A549 (cell line): ENCODE data around the gene UTF1. TPM values are rescaled to one million over a fixed set of nuclear protein-coding genes. Genes with fewer than 3 reads are reported as not detected.

Experiments used
- ATAC-seq, 2 experiments: fragments of 200-7000 bp in 1 of 2; fragments of >200 bp in 1 of 2; cut with Nextera tagmentation in 1 of 2; cut with Tn5 transposase in 1 of 2; 3 replicates each; pipeline versions ENCODE4 v1.8.0 to v1.9.1; 2018 to 2020; ENCODE audit warnings: mild to moderate bottlenecking in 1 of 2, moderate library complexity in 1 of 2
- CTCF ChIA-PET: fragments of 300-600 bp; sonication (Branson Sonifier 250); formaldehyde crosslinking; extraction: SDS; loops from one replicate; lab custom pipeline; 2021; ENCODE audit warnings: antibody characterized with exemption, inconsistent platforms; lab: Yijun Ruan, JAX
- POLR2A ChIA-PET: fragments of 350-600 bp; formaldehyde crosslinking; extraction: SDS; loops from one replicate; lab custom pipeline; 2021; ENCODE audit warnings: antibody characterized with exemption, inconsistent platforms; lab: Yijun Ruan, JAX
- DNase-seq, 2 experiments: peaks; one replicate each; pipeline versions ENCODE4 v3.0.0 to v3.0.0-alpha.2; 2011 to 2016; ENCODE audit warnings: low read depth in 1 of 2, low spot score in 1 of 2
- FAIRE-seq: peaks from 2 replicates; lab custom pipeline; 2011; peaks lifted over from hg19 to GRCh38; lab: Jason Lieb, UNC
- H3K27ac ChIP-seq, 2 experiments: fragments of >200 bp; sonication (Bioruptor Twin); formaldehyde crosslinking; 3 replicates each; pipeline ENCODE4 v1.5.1; 2016 to 2017
- H3K4me1 ChIP-seq: fragments of >200 bp; sonication (Bioruptor Twin); formaldehyde crosslinking; 3 replicates; pipeline ENCODE4 v1.6.1; 2016
- H3K4me2 ChIP-seq: fragments of >200 bp; sonication (Bioruptor Twin); formaldehyde crosslinking; 3 replicates; pipeline ENCODE4 v1.6.1; 2016
- H3K4me3 ChIP-seq: fragments of >200 bp; sonication (Bioruptor Twin); formaldehyde crosslinking; 3 replicates; pipeline ENCODE4 v1.5.1; 2016
- H3K9me3 ChIP-seq: fragments of >200 bp; sonication (Bioruptor Twin); formaldehyde crosslinking; 3 replicates; pipeline ENCODE4 v1.6.1; 2016
- BCL3 ChIP-seq: fragments of >200 bp; sonication (Bioruptor Twin); formaldehyde crosslinking; IDR thresholded peaks from 3 replicates; pipeline ENCODE4 v1.6.1; 2016
- CBX8 ChIP-seq: fragments of 200-600 bp; sonication (generic); IDR thresholded peaks from 2 replicates; pipeline ENCODE4 v1.6.1; 2016
- CEBPB ChIP-seq, 2 experiments: fragments of >200 bp in 1 of 2; sonication (Bioruptor Twin) in 1 of 2; formaldehyde crosslinking in 1 of 2; IDR thresholded peaks; 2 replicates each; pipeline ENCODE4 v1.6.1; 2012 to 2016
- CHD2 ChIP-seq: fragments of 150-350 bp; IDR thresholded peaks from 2 replicates; pipeline ENCODE4 v1.6.1; 2014; ENCODE audit warnings: low read length; ENCODE audit not compliant: partially characterized antibody
- E2F6 ChIP-seq: IDR thresholded peaks from 2 replicates; pipeline ENCODE4 v1.6.1; 2012; ENCODE audit warnings: low read depth, borderline replicate concordance
- ESRRA ChIP-seq: fragments of 150-350 bp; IDR thresholded peaks from 2 replicates; pipeline ENCODE4 v1.6.1; 2014; ENCODE audit warnings: mild to moderate bottlenecking, low read length, borderline replicate concordance
- FOSB ChIP-seq: fragments of 250-450 bp; sonication (Bioruptor Pico); IDR thresholded peaks from 2 replicates; pipeline ENCODE4 v1.5.0; 2020; ENCODE audit warnings: mild to moderate bottlenecking, moderate library complexity
- FOXS1 ChIP-seq: fragments of 250-450 bp; sonication (Bioruptor Pico); IDR thresholded peaks from 2 replicates; pipeline ENCODE4 v1.5.0; 2020; ENCODE audit warnings: mild to moderate bottlenecking, moderate library complexity
- HDAC2 ChIP-seq: fragments of 200-600 bp; sonication (generic); IDR thresholded peaks from 2 replicates; pipeline ENCODE4 v1.6.1; 2016
- HOXA7 ChIP-seq: fragments of 250-450 bp; sonication (Bioruptor Pico); IDR thresholded peaks from 2 replicates; pipeline ENCODE4 v1.5.0; 2020; ENCODE audit warnings: mild to moderate bottlenecking, moderate library complexity
- HOXB5 ChIP-seq: fragments of 250-450 bp; sonication (Bioruptor Pico); IDR thresholded peaks from 2 replicates; pipeline ENCODE4 v1.5.0; 2020; ENCODE audit warnings: mild to moderate bottlenecking, moderate library complexity
- JUNB ChIP-seq: fragments of >200 bp; sonication (Bioruptor Twin); formaldehyde crosslinking; IDR thresholded peaks from 2 replicates; pipeline ENCODE4 v1.6.1; 2016
- KDM1A ChIP-seq: fragments of 200-600 bp; sonication (generic); IDR thresholded peaks from 2 replicates; pipeline ENCODE4 v1.6.1; 2016; ENCODE audit warnings: low read depth, mild to moderate bottlenecking
- KDM5A ChIP-seq: fragments of 200-600 bp; sonication (generic); IDR thresholded peaks from 2 replicates; pipeline ENCODE4 v1.6.1; 2016; ENCODE audit warnings: antibody characterized with exemption, mild to moderate bottlenecking
- NPAS2 ChIP-seq: fragments of 250-450 bp; sonication (Bioruptor Pico); IDR thresholded peaks from 2 replicates; pipeline ENCODE4 v1.8.0; 2022; ENCODE audit warnings: mild to moderate bottlenecking, moderate library complexity, borderline replicate concordance
- RAD21 ChIP-seq, 2 experiments: fragments of >200 bp in 1 of 2; sonication (Bioruptor Twin) in 1 of 2; formaldehyde crosslinking in 1 of 2; IDR thresholded peaks in 1 of 2; conservative IDR thresholded peaks in 1 of 2; 2 replicates in 1 of 2; 3 replicates in 1 of 2; pipeline ENCODE4 v1.6.1; 2012 to 2018; ENCODE audit warnings: inconsistent platforms in 1 of 2
- RCOR1 ChIP-seq: fragments of 150-350 bp; IDR thresholded peaks from 2 replicates; pipeline ENCODE4 v1.6.1; 2014; ENCODE audit warnings: antibody characterized with exemption, low read length, low read depth
- SREBF2 ChIP-seq: fragments of 450-650 bp; IDR thresholded peaks from 2 replicates; pipeline ENCODE4 v1.6.1; 2014; ENCODE audit warnings: mild to moderate bottlenecking, moderate library complexity
- TFCP2L1 ChIP-seq: fragments of 250-450 bp; sonication (Bioruptor Pico); IDR thresholded peaks from 2 replicates; pipeline ENCODE4 v1.5.0; 2021; ENCODE audit warnings: mild to moderate bottlenecking
- ZC3H11A ChIP-seq: fragments of 450-650 bp; IDR thresholded peaks from 2 replicates; pipeline ENCODE4 v1.6.1; 2014; ENCODE audit warnings: antibody characterized with exemption, mild to moderate bottlenecking
- ZFP36 ChIP-seq: fragments of 450-650 bp; IDR thresholded peaks from 2 replicates; pipeline ENCODE4 v1.6.1; 2014; ENCODE audit warnings: borderline replicate concordance; ENCODE audit not compliant: partially characterized antibody
- WGBS: methylation state at CpG from one replicate; pipeline ENCODE4 v1.1.6; 2017; ENCODE audit errors: missing lambda C conversion rate; 5-methylcytosine and 5-hydroxymethylcytosine counted together
- polyA plus RNA-seq, 4 experiments: library from polyadenylated mRNA; depleted of rRNA in 3 of 4; stranded (reverse); fragments of >200 nt; fragmentation: RNase III in 1 of 4; extraction: RNeasy Plus Mini Kit Qiagen cat#74134 plus additional on column Dnase treatment in 1 of 4; gene quantifications; 2 replicates in 3 of 4; 3 replicates in 1 of 4; pipeline ENCODE4 v1.2.3, GENCODE V29; 2011 to 2017
- TF ChIP-seq, protein P1 (sequence below): fragments of >200 bp; sonication (Bioruptor Twin); formaldehyde crosslinking; IDR thresholded peaks from 3 replicates; pipeline ENCODE4 v1.5.1; 2016
- TF ChIP-seq, protein P2 (sequence below): fragments of 450-650 bp; IDR thresholded peaks from 2 replicates; pipeline ENCODE4 v1.6.1; 2014; ENCODE audit warnings: antibody characterized with exemption
- TF ChIP-seq, protein P3 (sequence below): fragments of 150-350 bp; IDR thresholded peaks from 2 replicates; pipeline ENCODE4 v1.6.1; 2014; ENCODE audit warnings: low read depth, mild to moderate bottlenecking, low read length
- TF ChIP-seq, protein P4 (sequence below): fragments of 250-450 bp; sonication (Bioruptor Pico); IDR thresholded peaks from 2 replicates; pipeline ENCODE4 v1.5.0; 2020; ENCODE audit warnings: low read depth, mild to moderate bottlenecking, moderate library complexity

UTF1 gene
- polyA plus RNA-seq, 2 of the 4 experiments (the other 2 are of a cell fraction), result not detected

DNA sequence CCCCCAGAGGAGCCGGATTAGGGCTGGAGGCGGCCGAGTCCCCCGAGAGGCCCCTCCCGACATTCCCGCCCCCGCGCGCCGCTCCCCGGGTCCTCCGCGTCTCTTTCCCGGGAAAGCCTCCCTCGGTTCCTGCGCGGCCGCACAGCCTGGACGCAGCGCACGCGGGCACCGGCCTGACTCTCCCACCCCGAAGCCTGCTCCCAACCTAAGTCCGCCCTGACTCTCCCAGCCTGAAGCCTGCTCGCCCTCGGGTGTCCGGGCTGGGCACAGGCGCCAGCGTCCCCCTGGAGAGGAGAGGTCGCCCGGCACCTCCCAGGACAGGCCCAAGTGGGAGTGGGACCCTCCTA, 7.2 kb downstream of the UTF1 start:
- ChIA-PET POLR2A (no interaction called here), CTCF (no interaction called here)
- Histone ChIP-seq H3K4me1 (peaks cover 19% of the 10 kb centered on the region), H3K27ac (no peak overlapping the region), H3K9me3 (no peaks in the 10 kb centered on the region), H3K4me2 (peak overlapping the region; percentile 75), H3K4me3 (peak overlapping the region; percentile 28; the same call in 2 of the 3 replicates)
- TF ChIP-seq TFCP2L1 (CRISPR knock-in tag) (no peak), HDAC2 (no peak), FOSB (no peak), SREBF2 (no peak)
- TF ChIP-seq, protein P1, sequence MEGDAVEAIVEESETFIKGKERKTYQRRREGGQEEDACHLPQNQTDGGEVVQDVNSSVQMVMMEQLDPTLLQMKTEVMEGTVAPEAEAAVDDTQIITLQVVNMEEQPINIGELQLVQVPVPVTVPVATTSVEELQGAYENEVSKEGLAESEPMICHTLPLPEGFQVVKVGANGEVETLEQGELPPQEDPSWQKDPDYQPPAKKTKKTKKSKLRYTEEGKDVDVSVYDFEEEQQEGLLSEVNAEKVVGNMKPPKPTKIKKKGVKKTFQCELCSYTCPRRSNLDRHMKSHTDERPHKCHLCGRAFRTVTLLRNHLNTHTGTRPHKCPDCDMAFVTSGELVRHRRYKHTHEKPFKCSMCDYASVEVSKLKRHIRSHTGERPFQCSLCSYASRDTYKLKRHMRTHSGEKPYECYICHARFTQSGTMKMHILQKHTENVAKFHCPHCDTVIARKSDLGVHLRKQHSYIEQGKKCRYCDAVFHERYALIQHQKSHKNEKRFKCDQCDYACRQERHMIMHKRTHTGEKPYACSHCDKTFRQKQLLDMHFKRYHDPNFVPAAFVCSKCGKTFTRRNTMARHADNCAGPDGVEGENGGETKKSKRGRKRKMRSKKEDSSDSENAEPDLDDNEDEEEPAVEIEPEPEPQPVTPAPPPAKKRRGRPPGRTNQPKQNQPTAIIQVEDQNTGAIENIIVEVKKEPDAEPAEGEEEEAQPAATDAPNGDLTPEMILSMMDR, result no peak
- ATAC-seq, result peak; percentile 36 to 75; a peak in 5 of 6 replicates
- no peak for FAIRE-seq
- DNase-seq, result no peak
- WGBS, result 12% methylated on average over 10 of the region's 32 CpGs

- ATAC-seq, result peak in 1 of 2 experiments; percentile 7; a peak in 3 of 6 replicates
- no peak for FAIRE-seq
- peaks cover 19% of the 10 kb centered on the region for H3K4me1 ChIP-seq
- no peak for TF ChIP-seq HOXB5 (CRISPR knock-in tag)
- TF ChIP-seq CBX8, result no peak
- TF ChIP-seq CHD2, result no peak
- TF ChIP-seq ZC3H11A, result no peak
- no peak for TF ChIP-seq ZFP36
- TF ChIP-seq E2F6, result no peak
- no peak for TF ChIP-seq RAD21 (conservative IDR thresholded peaks at IDR 0.05 in 1 of 2, IDR thresholded peaks at IDR 0.05 in 1 of 2)
- no peak for TF ChIP-seq JUNB
- no peak for TF ChIP-seq NPAS2 (CRISPR knock-in tag)
- TF ChIP-seq RCOR1, result no peak
- no peak for TF ChIP-seq HOXA7 (CRISPR knock-in tag)
- H3K27ac ChIP-seq, result no peak within 1 kb of the TSS
- DNase-seq, result no peak
- CTCF ChIA-PET, result no interaction called here
- no peaks in the 10 kb centered on the region for H3K9me3 ChIP-seq
- peak within 1 kb of the TSS; percentile 75 for H3K4me2 ChIP-seq
- POLR2A ChIA-PET, result no interaction called here
- WGBS, result 38% methylated on average over 32 of the region's 60 CpGs
- peak within 1 kb of the TSS; percentile 28; the same call in 2 of the 3 replicates for H3K4me3 ChIP-seq
Observed at GRCh38 chr10:133237588-133238465, 7.8 kb downstream of the UTF1 start, which contains the start of gene VENTX. Gene VENTX, plus strand, starts transcription at chr10:133237855. Its CDS starts 60 bp downstream, at chr10:133237915.

- ATAC-seq, result no peak
- TF ChIP-seq, protein P2, sequence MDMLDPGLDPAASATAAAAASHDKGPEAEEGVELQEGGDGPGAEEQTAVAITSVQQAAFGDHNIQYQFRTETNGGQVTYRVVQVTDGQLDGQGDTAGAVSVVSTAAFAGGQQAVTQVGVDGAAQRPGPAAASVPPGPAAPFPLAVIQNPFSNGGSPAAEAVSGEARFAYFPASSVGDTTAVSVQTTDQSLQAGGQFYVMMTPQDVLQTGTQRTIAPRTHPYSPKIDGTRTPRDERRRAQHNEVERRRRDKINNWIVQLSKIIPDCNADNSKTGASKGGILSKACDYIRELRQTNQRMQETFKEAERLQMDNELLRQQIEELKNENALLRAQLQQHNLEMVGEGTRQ, result no peak
- TF ChIP-seq FOSB (no peak), ESRRA (no peak), HOXB5 (CRISPR knock-in tag) (no peak), TFCP2L1 (CRISPR knock-in tag) (no peak), KDM5A (no peak), BCL3 (no peak), CEBPB (IDR thresholded peaks at IDR 0.05) (no peak), KDM1A (no peak), FOXS1 (no peak), HDAC2 (no peak), HOXA7 (CRISPR knock-in tag) (no peak), ZFP36 (no peak), E2F6 (no peak)
- TF ChIP-seq, protein P3, sequence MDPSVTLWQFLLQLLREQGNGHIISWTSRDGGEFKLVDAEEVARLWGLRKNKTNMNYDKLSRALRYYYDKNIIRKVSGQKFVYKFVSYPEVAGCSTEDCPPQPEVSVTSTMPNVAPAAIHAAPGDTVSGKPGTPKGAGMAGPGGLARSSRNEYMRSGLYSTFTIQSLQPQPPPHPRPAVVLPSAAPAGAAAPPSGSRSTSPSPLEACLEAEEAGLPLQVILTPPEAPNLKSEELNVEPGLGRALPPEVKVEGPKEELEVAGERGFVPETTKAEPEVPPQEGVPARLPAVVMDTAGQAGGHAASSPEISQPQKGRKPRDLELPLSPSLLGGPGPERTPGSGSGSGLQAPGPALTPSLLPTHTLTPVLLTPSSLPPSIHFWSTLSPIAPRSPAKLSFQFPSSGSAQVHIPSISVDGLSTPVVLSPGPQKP, result no peak
- TF ChIP-seq, protein P4, sequence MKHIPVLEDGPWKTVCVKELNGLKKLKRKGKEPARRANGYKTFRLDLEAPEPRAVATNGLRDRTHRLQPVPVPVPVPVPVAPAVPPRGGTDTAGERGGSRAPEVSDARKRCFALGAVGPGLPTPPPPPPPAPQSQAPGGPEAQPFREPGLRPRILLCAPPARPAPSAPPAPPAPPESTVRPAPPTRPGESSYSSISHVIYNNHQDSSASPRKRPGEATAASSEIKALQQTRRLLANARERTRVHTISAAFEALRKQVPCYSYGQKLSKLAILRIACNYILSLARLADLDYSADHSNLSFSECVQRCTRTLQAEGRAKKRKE (CRISPR knock-in tag), result no peak
Observed at GRCh38 chr10:133238466-133238804, 8.4 kb downstream of the UTF1 start.

More at GRCh38 chr10:133238466-133238804, 8.4 kb downstream of the UTF1 start:
- Histone ChIP-seq H3K4me1 (peaks cover 19% of the 10 kb centered on the region), H3K4me2 (no peak overlapping the region), H3K4me3 (no peak overlapping the region), H3K9me3 (no peaks in the 10 kb centered on the region), H3K27ac (no peak overlapping the region)
- 65% methylated on average over 9 of the region's 15 CpGs for WGBS
- ChIA-PET POLR2A (no interaction called here), CTCF (interaction anchor here (1.6 kb wide), 1 partner anchor 19 kb away, joined by 6 read pairs; no protein-coding TSS in a partner anchor)
- no peak for FAIRE-seq
- DNase-seq, result no peak
